HUES48 (cell line): ENCODE results near the gene MAMDC2.
"Not testable (repeated sequence)": the region's sequence is repeated elsewhere in the genome, so short reads cannot be mapped to it uniquely, and the experiment has no call there.

Experiments
- H3K27ac ChIP-seq: one replicate; pipeline ENCODE4 v1.7.0; 2013; ENCODE audit warnings: low read depth, low read length, inconsistent platforms
- H3K27me3 ChIP-seq: 2 replicates; pipeline ENCODE4 v1.6.1; 2013; ENCODE audit warnings: mild to moderate bottlenecking, low read length; ENCODE audit not compliant: control insufficient read depth, insufficient read depth
- H3K36me3 ChIP-seq: 2 replicates; pipeline ENCODE4 v1.6.1; 2013; ENCODE audit warnings: low read length; ENCODE audit not compliant: control insufficient read depth, insufficient read depth
- H3K4me1 ChIP-seq: 2 replicates; pipeline ENCODE4 v1.6.1; 2013; ENCODE audit warnings: mild to moderate bottlenecking, low read length; ENCODE audit not compliant: control insufficient read depth, insufficient read depth
- H3K4me3 ChIP-seq: 2 replicates; pipeline ENCODE4 v1.5.1; 2013; ENCODE audit warnings: mild to moderate bottlenecking, low read depth, low read length
- H3K9ac ChIP-seq: 2 replicates; pipeline ENCODE4 v1.6.1; 2013; ENCODE audit warnings: mild to moderate bottlenecking, low read depth, low read length, moderate library complexity
- H3K9me3 ChIP-seq: 2 replicates; pipeline ENCODE4 v1.6.1; 2013; ENCODE audit warnings: low read length; ENCODE audit not compliant: control insufficient read depth, insufficient read depth

MAMDC2 gene

GRCh38 chr9:70232476-70232875 is 188.8 kb downstream of the MAMDC2 start:
- no peaks in the 10 kb centered on the region for H3K36me3 ChIP-seq
- H3K9me3 ChIP-seq = no peaks in the 10 kb centered on the region; the same call in 1 of the 2 replicates
- no peak overlapping the region for H3K4me3 ChIP-seq
- no peak overlapping the region for H3K27ac ChIP-seq
- no peak overlapping the region for H3K9ac ChIP-seq
- no peaks in the 10 kb centered on the region for H3K27me3 ChIP-seq
- 0 out of 2 replicates have a peak, but pooled peaks cover 6% of the 10 kb centered on the region for H3K4me1 ChIP-seq

- not testable (repeated sequence) for H3K27me3 ChIP-seq, H3K9me3 ChIP-seq, H3K9ac ChIP-seq, H3K27ac ChIP-seq, H3K4me3 ChIP-seq, H3K4me1 ChIP-seq, H3K36me3 ChIP-seq
Measured at GRCh38 chr9:70234208-70234607, 190.6 kb downstream of the MAMDC2 start.

GRCh38 chr9:70245952-70246351 is 202.3 kb downstream of the MAMDC2 start:
- H3K36me3 ChIP-seq, H3K9ac ChIP-seq, H3K4me1 ChIP-seq, H3K9me3 ChIP-seq, H3K27ac ChIP-seq, H3K27me3 ChIP-seq, H3K4me3 ChIP-seq: not testable (repeated sequence)

- H3K4me1 ChIP-seq = no peaks in the 10 kb centered on the region
- no peak overlapping the region for H3K27ac ChIP-seq
- no peaks in the 10 kb centered on the region for H3K9me3 ChIP-seq
Measured at GRCh38 chr9:70250221-70250620, 206.6 kb downstream of the MAMDC2 start.

GRCh38 chr9:70255486-70255885 is 211.8 kb downstream of the MAMDC2 start:
- H3K9ac ChIP-seq = no peak overlapping the region; the same call in 1 of the 2 replicates
- no peak overlapping the region for H3K4me3 ChIP-seq
- peaks cover 21% of the 10 kb centered on the region; the same call in 1 of the 2 replicates for H3K4me1 ChIP-seq
- H3K27ac ChIP-seq = no peak overlapping the region
- no peaks in the 10 kb centered on the region for H3K36me3 ChIP-seq
- H3K9me3 ChIP-seq = no peaks in the 10 kb centered on the region
- no peaks in the 10 kb centered on the region for H3K27me3 ChIP-seq

More at GRCh38 chr9:70250221-70250620, 206.6 kb downstream of the MAMDC2 start:
- H3K4me3 ChIP-seq = no peak overlapping the region
- no peak overlapping the region for H3K9ac ChIP-seq
- H3K27me3 ChIP-seq = no peaks in the 10 kb centered on the region
- H3K36me3 ChIP-seq = no peaks in the 10 kb centered on the region

- no peak overlapping the region for H3K4me3 ChIP-seq
- H3K9me3 ChIP-seq = no peaks in the 10 kb centered on the region
- H3K27ac ChIP-seq = no peak overlapping the region
- H3K4me1 ChIP-seq = peaks cover 28% of the 10 kb centered on the region; the same call in 1 of the 2 replicates
- H3K36me3 ChIP-seq = 0 out of 2 replicates have a peak, but pooled peaks cover 3% of the 10 kb centered on the region
- H3K9ac ChIP-seq = no peak overlapping the region
- H3K27me3 ChIP-seq = no peaks in the 10 kb centered on the region
Measured at GRCh38 chr9:70256123-70256551, 212.5 kb downstream of the MAMDC2 start.

GRCh38 chr9:70257502-70257901 is 213.9 kb downstream of the MAMDC2 start:
- H3K27ac ChIP-seq = no peak overlapping the region
- H3K4me3 ChIP-seq = 0 out of 2 replicates have a peak overlapping the region, but pooled peaks have one; percentile 98
- H3K9me3 ChIP-seq = no peaks in the 10 kb centered on the region
- no peak overlapping the region for H3K9ac ChIP-seq
- H3K36me3 ChIP-seq = peaks cover 15% of the 10 kb centered on the region; the same call in 1 of the 2 replicates
- H3K27me3 ChIP-seq = no peaks in the 10 kb centered on the region
- peaks cover 35% of the 10 kb centered on the region for H3K4me1 ChIP-seq

- Histone ChIP-seq H3K27ac (peak overlapping the region; percentile 92), H3K4me3 (peak overlapping the region; percentile 98), H3K9ac (peak overlapping the region; percentile 50), H3K36me3 (peaks cover 18% of the 10 kb centered on the region; the same call in 1 of the 2 replicates), H3K27me3 (no peaks in the 10 kb centered on the region), H3K4me1 (peaks cover 41% of the 10 kb centered on the region), H3K9me3 (no peaks in the 10 kb centered on the region)
Measured at GRCh38 chr9:70257991-70258691, 214.5 kb downstream of the MAMDC2 start.

- H3K27ac ChIP-seq = peak within 1 kb of the TSS; percentile 92
- no peaks in the 10 kb centered on the region for H3K27me3 ChIP-seq
- peaks cover 46% of the 10 kb centered on the region for H3K4me1 ChIP-seq
Measured at GRCh38 chr9:70258692-70259511, 215.3 kb downstream of the MAMDC2 start, which contains the start of gene SMC5. Gene SMC5, plus strand, starts transcription at chr9:70258978. Its CDS starts 101 bp downstream, at chr9:70259079.

GRCh38 chr9:70259512-70259802 is 215.8 kb downstream of the MAMDC2 start:
- Histone ChIP-seq H3K27ac (peak overlapping the region; percentile 92), H3K9me3 (no peaks in the 10 kb centered on the region)

More at GRCh38 chr9:70258692-70259511, 215.3 kb downstream of the MAMDC2 start, which contains the start of gene SMC5:
- Histone ChIP-seq H3K36me3 (peaks cover 24% of the 10 kb centered on the region), H3K9me3 (no peaks in the 10 kb centered on the region), H3K9ac (peak within 1 kb of the TSS; percentile 87), H3K4me3 (peak within 1 kb of the TSS; percentile 98)

GRCh38 chr9:70260007-70260443 is 216.4 kb downstream of the MAMDC2 start:
- Histone ChIP-seq H3K4me3 (peak overlapping the region; percentile 98), H3K27ac (no peak overlapping the region), H3K4me1 (peaks cover 46% of the 10 kb centered on the region), H3K9ac (no peak overlapping the region), H3K27me3 (no peaks in the 10 kb centered on the region), H3K36me3 (peaks cover 36% of the 10 kb centered on the region), H3K9me3 (no peaks in the 10 kb centered on the region)

More at GRCh38 chr9:70259512-70259802, 215.8 kb downstream of the MAMDC2 start:
- peak overlapping the region; percentile 98 for H3K4me3 ChIP-seq
- peaks cover 46% of the 10 kb centered on the region for H3K4me1 ChIP-seq
- no peaks in the 10 kb centered on the region for H3K27me3 ChIP-seq
- peak overlapping the region; percentile 87 for H3K9ac ChIP-seq
- peaks cover 30% of the 10 kb centered on the region for H3K36me3 ChIP-seq
